HG02852 (cell line): Measurements from ENCODE around the gene CUX1.
"Not testable (repeated sequence)": the region's sequence is repeated elsewhere in the genome, so short reads cannot be mapped to it uniquely, and the experiment has no call there.

Experiments
- ATAC-seq: cut with Tn5 transposase; IDR thresholded peaks from one replicate; pipeline ENCODE4 v1.9.1; 2021; ENCODE audit warnings: mild to moderate bottlenecking, moderate library complexity; ENCODE audit not compliant: unreplicated experiment

Gene CUX1

GRCh38 chr7:101817471-101818286 is at the start of gene CUX1:
CUX1 (plus strand) TSS chr7:101817626; CDS start chr7:101817640, 14 bp downstream.
- no peak for ATAC-seq

- ATAC-seq = no peak
Observed at GRCh38 chr7:101768280-101768679, 49.1 kb upstream of the CUX1 start.

GRCh38 chr7:101770466-101770865 is 47.0 kb upstream of the CUX1 start:
- ATAC-seq = no peak

GRCh38 chr7:101772508-101773211 is 44.8 kb upstream of the CUX1 start:
- ATAC-seq = no peak

GRCh38 chr7:101775181-101775580 is 42.2 kb upstream of the CUX1 start:
- no peak for ATAC-seq

GRCh38 chr7:101778026-101778580 is 39.3 kb upstream of the CUX1 start:
- ATAC-seq = no peak

GRCh38 chr7:101779267-101779666 is 38.2 kb upstream of the CUX1 start:
- no peak for ATAC-seq

GRCh38 chr7:101780281-101780680 is 37.1 kb upstream of the CUX1 start:
- ATAC-seq = no peak

GRCh38 chr7:101781439-101781838 is 36.0 kb upstream of the CUX1 start:
- ATAC-seq = no peak

- ATAC-seq = no peak
Observed at GRCh38 chr7:101782476-101782875, 35.0 kb upstream of the CUX1 start.

GRCh38 chr7:101782896-101783295 is 34.5 kb upstream of the CUX1 start:
- no peak for ATAC-seq

- no peak for ATAC-seq
Observed at GRCh38 chr7:101783381-101784181, 33.8 kb upstream of the CUX1 start.

- ATAC-seq = no peak
Observed at GRCh38 chr7:101784292-101785127, 32.9 kb upstream of the CUX1 start.

GRCh38 chr7:101787864-101788263 is 29.6 kb upstream of the CUX1 start:
- ATAC-seq = no peak

- no peak for ATAC-seq
Observed at GRCh38 chr7:101788517-101788916, 28.9 kb upstream of the CUX1 start.

- ATAC-seq = no peak
Observed at GRCh38 chr7:101790566-101791293, 26.7 kb upstream of the CUX1 start.

GRCh38 chr7:101792051-101792681 is 25.3 kb upstream of the CUX1 start:
- no peak for ATAC-seq

GRCh38 chr7:101792682-101793071 is 24.7 kb upstream of the CUX1 start:
- not testable (repeated sequence) for ATAC-seq

GRCh38 chr7:101795461-101795860 is 22.0 kb upstream of the CUX1 start:
- ATAC-seq = no peak
